Measurements from ENCODE around the gene CRB3. TPM values are rescaled to one million over a fixed set of nuclear protein-coding genes. Genes with fewer than 3 reads are reported as not detected.

The CRB3 gene
- total RNA-seq, 1 donor from 2014 or later = 58.9 TPM

DNA sequence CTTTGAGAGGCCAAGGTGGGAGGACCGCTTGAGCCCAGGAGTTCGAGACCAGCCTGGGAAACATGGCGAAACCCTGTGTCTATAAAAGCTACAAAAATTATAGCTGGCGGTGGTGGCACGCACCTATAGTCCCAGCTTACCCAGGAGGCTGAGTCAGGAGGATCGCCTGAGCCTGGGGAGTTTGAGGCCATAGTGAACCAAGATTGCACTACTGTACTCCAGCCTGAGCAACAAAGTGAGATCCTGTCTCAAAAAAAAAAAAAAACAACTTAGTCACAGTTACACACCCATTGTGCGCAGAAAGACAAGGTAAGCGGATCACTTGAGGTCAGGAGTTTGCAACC, 18.2 kb downstream of the CRB3 start:
- no peak overlapping the region for H3K4me3 ChIP-seq (ENCODE audit: low read depth, low read length)
- no peak for DNase-seq (ENCODE audit: low read depth)
- TF ChIP-seq CTCF (conservative IDR thresholded peaks at IDR 0.05; ENCODE audit: low read depth, low read length) = no peak

GRCh38 chr19:6483235-6483634, 19.2 kb downstream of the CRB3 start:
- no peak for TF ChIP-seq CTCF (conservative IDR thresholded peaks at IDR 0.05; ENCODE audit: low read depth, low read length)
- H3K4me3 ChIP-seq (ENCODE audit: low read depth, low read length) = no peak overlapping the region
- no peak for DNase-seq (ENCODE audit: low read depth)

GRCh38 chr19:6484230-6484629, 20.2 kb downstream of the CRB3 start:
- no peak overlapping the region for H3K4me3 ChIP-seq (ENCODE audit: low read depth, low read length)
- DNase-seq (ENCODE audit: low read depth) = no peak
- no peak for TF ChIP-seq CTCF (conservative IDR thresholded peaks at IDR 0.05; ENCODE audit: low read depth, low read length)

DNA sequence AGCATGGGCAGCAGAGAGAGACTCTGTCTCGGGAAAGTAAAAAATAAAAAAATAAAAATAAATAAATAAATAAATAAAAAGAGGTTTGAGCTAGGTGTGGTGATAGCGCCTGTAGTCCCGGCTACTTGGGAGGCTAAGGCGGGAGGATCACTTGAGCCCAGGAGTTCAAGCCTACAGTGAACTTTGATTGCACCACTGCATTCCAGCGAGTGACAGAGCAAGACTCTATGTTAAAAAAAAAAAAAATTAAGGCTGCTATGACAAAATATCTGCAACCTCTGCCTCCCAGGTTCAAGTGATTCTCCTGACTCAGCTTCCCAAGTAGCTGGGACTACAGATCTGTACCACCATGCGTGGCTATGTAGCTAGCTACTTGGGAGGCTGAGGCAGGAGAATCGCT, 20.8 kb downstream of the CRB3 start:
- no peak overlapping the region for H3K4me3 ChIP-seq (ENCODE audit: low read depth, low read length)
- no peak for TF ChIP-seq CTCF (conservative IDR thresholded peaks at IDR 0.05; ENCODE audit: low read depth, low read length)
- no peak for DNase-seq (ENCODE audit: low read depth)

DNA sequence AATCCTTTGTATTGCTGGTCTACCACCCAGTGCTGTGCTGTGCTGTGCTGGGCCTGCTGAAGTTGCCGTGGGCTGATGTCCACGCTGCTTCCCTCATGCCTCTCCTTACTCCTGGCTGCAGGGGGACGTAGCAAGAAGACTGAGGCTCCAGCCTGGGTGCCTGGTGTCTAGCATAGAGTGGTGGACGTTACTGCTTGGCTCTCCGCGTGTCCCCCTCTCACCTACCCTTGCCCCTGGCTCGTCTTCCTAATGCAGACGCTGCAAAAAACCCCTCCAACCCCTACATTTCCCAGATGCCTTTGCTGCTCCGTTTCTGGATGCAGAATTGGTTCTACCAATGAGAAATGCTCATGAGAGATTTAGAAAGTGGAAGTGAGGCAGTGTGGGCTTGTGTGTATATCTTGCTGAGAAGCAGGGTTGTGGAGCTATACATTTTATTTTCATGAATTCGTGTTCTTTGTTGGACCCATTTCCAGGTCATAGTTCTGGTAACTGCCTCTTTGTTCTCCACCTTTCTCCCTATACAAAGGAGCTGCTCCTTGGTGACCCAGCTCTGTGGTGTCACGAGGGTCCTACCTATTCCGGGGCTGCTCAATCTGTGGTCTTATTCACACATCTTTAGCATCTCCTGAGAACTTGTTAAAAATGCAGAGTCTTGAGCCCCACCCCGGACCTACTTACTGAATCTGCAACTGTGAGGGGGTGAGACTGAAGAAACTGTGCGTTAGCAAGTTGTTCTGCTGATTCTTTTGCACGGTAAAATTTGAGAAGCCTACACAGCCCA, 25.4 kb downstream of the CRB3 start:
- H3K4me3 ChIP-seq (ENCODE audit: low read depth, low read length) = no peak overlapping the region
- DNase-seq (ENCODE audit: low read depth) = no peak
- no peak for TF ChIP-seq CTCF (conservative IDR thresholded peaks at IDR 0.05; ENCODE audit: low read depth, low read length)

- no peak overlapping the region for H3K4me3 ChIP-seq (ENCODE audit: low read depth, low read length)
- no peak for TF ChIP-seq CTCF (conservative IDR thresholded peaks at IDR 0.05; ENCODE audit: low read depth, low read length)
- no peak for DNase-seq (ENCODE audit: low read depth)
These were observed 26.1 kb downstream of the CRB3 start for GRCh38 chr19:6490134-6490533.

All from epithelial cell of proximal tubule (primary cell).